Measurements from ENCODE around the gene GNB1.

The GNB1 gene

GRCh38 chr1:1911350-1912041 is 20.6 kb upstream of the GNB1 start:
- DNase-seq (ENCODE audit: extremely low spot score, insufficient read length, low read depth) (no peak), FAIRE-seq (no peak)

- DNase-seq (ENCODE audit: extremely low spot score, insufficient read length, low read depth) (no peak), FAIRE-seq (no peak)
Measured at GRCh38 chr1:1910651-1911331, 19.9 kb upstream of the GNB1 start.

GRCh38 chr1:1910033-1910465 is 19.2 kb upstream of the GNB1 start:
- FAIRE-seq (no peak), DNase-seq (ENCODE audit: extremely low spot score, insufficient read length, low read depth) (no peak)

GRCh38 chr1:1908506-1908791 is 17.6 kb upstream of the GNB1 start:
- FAIRE-seq = peak; percentile 50
- no peak for DNase-seq (ENCODE audit: extremely low spot score, insufficient read length, low read depth)

- no peak for FAIRE-seq
Measured at GRCh38 chr1:1907098-1907736, 16.3 kb upstream of the GNB1 start.

GRCh38 chr1:1906185-1907097 is 15.6 kb upstream of the GNB1 start:
- peak; percentile 92 for FAIRE-seq

More at GRCh38 chr1:1907098-1907736, 16.3 kb upstream of the GNB1 start:
- DNase-seq (ENCODE audit: extremely low spot score, insufficient read length, low read depth) = no peak

GRCh38 chr1:1903224-1903623 is 12.3 kb upstream of the GNB1 start:
- DNase-seq (ENCODE audit: extremely low spot score, insufficient read length, low read depth) (no peak), FAIRE-seq (no peak)

More at GRCh38 chr1:1906185-1907097, 15.6 kb upstream of the GNB1 start:
- DNase-seq (ENCODE audit: extremely low spot score, insufficient read length, low read depth) = peak; percentile 51

GRCh38 chr1:1901641-1902294 is 10.9 kb upstream of the GNB1 start:
- no peak for DNase-seq (ENCODE audit: extremely low spot score, insufficient read length, low read depth)
- FAIRE-seq = no peak

- FAIRE-seq = no peak
Measured at GRCh38 chr1:1900883-1901640, 10.2 kb upstream of the GNB1 start.

GRCh38 chr1:1899967-1900327 is 9.1 kb upstream of the GNB1 start:
- FAIRE-seq = no peak
- DNase-seq (ENCODE audit: extremely low spot score, insufficient read length, low read depth) = no peak

More at GRCh38 chr1:1900883-1901640, 10.2 kb upstream of the GNB1 start:
- no peak for DNase-seq (ENCODE audit: extremely low spot score, insufficient read length, low read depth)

- DNase-seq (ENCODE audit: extremely low spot score, insufficient read length, low read depth) (no peak), FAIRE-seq (no peak)
Measured at GRCh38 chr1:1899266-1899966, 8.5 kb upstream of the GNB1 start.

- FAIRE-seq (no peak), DNase-seq (ENCODE audit: extremely low spot score, insufficient read length, low read depth) (no peak)
Measured at GRCh38 chr1:1898246-1898933, 7.5 kb upstream of the GNB1 start.

- FAIRE-seq (no peak), DNase-seq (ENCODE audit: extremely low spot score, insufficient read length, low read depth) (no peak)
Measured at GRCh38 chr1:1895456-1896336, 4.8 kb upstream of the GNB1 start.

GRCh38 chr1:1895060-1895418 is 4.2 kb upstream of the GNB1 start:
- no peak for FAIRE-seq
- DNase-seq (ENCODE audit: extremely low spot score, insufficient read length, low read depth) = no peak

- FAIRE-seq (no peak), DNase-seq (ENCODE audit: extremely low spot score, insufficient read length, low read depth) (no peak)
Measured at GRCh38 chr1:1894354-1895059, 3.6 kb upstream of the GNB1 start.

GRCh38 chr1:1893997-1894353 is 3.1 kb upstream of the GNB1 start:
- DNase-seq (ENCODE audit: extremely low spot score, insufficient read length, low read depth) (no peak), FAIRE-seq (no peak)

Measured in GM18507 (cell line).